Measurements from ENCODE around the gene TRIM69. TPM values are rescaled to one million over a fixed set of nuclear protein-coding genes. Genes with fewer than 3 reads are reported as not detected.
"Not testable (repeated sequence)": the region's sequence is repeated elsewhere in the genome, so short reads cannot be mapped to it uniquely, and the experiment has no call there.

TRIM69 gene
- total RNA-seq, 1 donor from 2014 or later, result 37.2 TPM

- no peak for TF ChIP-seq EZH2 (IDR thresholded peaks at IDR 0.05; ENCODE audit: insufficient read depth, low read length)
- no peak for TF ChIP-seq CTCF (IDR thresholded peaks at IDR 0.05; ENCODE audit: insufficient read depth, low read depth, low read length)
- Mint-ChIP-seq H3K4me1 (ENCODE audit: low read depth, unreplicated experiment) (peaks cover 2% of the 10 kb centered on the region), H3K36me3 (ENCODE audit: low read depth, unreplicated experiment) (peaks cover 2% of the 10 kb centered on the region), H3K27ac (ENCODE audit: unreplicated experiment) (no peak overlapping the region), H3K4me3 (ENCODE audit: unreplicated experiment) (no peak overlapping the region), H3K27me3 (ENCODE audit: low read depth, unreplicated experiment) (peaks cover 2% of the 10 kb centered on the region), H3K9me3 (ENCODE audit: unreplicated experiment) (peaks cover 2% of the 10 kb centered on the region)
- no peaks in the 10 kb centered on the region for H4K20me1 ChIP-seq (ENCODE audit: insufficient read depth, low read length)
- H3K4me3 ChIP-seq (ENCODE audit: insufficient read depth, low read depth, low read length), result no peak overlapping the region
- H3K27ac ChIP-seq (ENCODE audit: low read depth, low read length), result no peak overlapping the region
- no peaks in the 10 kb centered on the region for H3K36me3 ChIP-seq (ENCODE audit: insufficient read depth, low read length)
- H3K27me3 ChIP-seq (ENCODE audit: insufficient read depth, low read length), result peaks cover 2% of the 10 kb centered on the region
- H3K79me2 ChIP-seq (ENCODE audit: insufficient read depth, low read length), result no peaks in the 10 kb centered on the region
- no peaks in the 10 kb centered on the region for H3K9me3 ChIP-seq (ENCODE audit: insufficient read depth, low read depth, low read length)
- H3K9ac ChIP-seq (ENCODE audit: low read length), result no peak overlapping the region
- no peaks in the 10 kb centered on the region for H3K4me1 ChIP-seq (ENCODE audit: insufficient read depth, low read length)
- DNase-seq (ENCODE audit: low read depth), result no peak
- no peak overlapping the region for H3K4me2 ChIP-seq (ENCODE audit: low read length)
- FAIRE-seq, result no peak
- no peak overlapping the region for H2AFZ ChIP-seq (ENCODE audit: low read depth, low read length)
These were observed 28.7 kb downstream of the TRIM69 start for GRCh38 chr15:44765036-44765435.

- H3K4me2 ChIP-seq (ENCODE audit: low read length), result no peak overlapping the region
- no peak overlapping the region for H2AFZ ChIP-seq (ENCODE audit: low read depth, low read length)
- Mint-ChIP-seq H3K4me1 (ENCODE audit: low read depth, unreplicated experiment) (peaks cover 2% of the 10 kb centered on the region), H3K9me3 (ENCODE audit: unreplicated experiment) (peaks cover 23% of the 10 kb centered on the region), H3K36me3 (ENCODE audit: low read depth, unreplicated experiment) (peaks cover 5% of the 10 kb centered on the region), H3K27me3 (ENCODE audit: low read depth, unreplicated experiment) (no peaks in the 10 kb centered on the region), H3K4me3 (ENCODE audit: unreplicated experiment) (no peak overlapping the region), H3K27ac (ENCODE audit: unreplicated experiment) (no peak overlapping the region)
- no peaks in the 10 kb centered on the region for H3K4me1 ChIP-seq (ENCODE audit: insufficient read depth, low read length)
- H3K9me3 ChIP-seq (ENCODE audit: insufficient read depth, low read depth, low read length), result no peaks in the 10 kb centered on the region
- DNase-seq (ENCODE audit: low read depth), result no peak
- H3K27ac ChIP-seq (ENCODE audit: low read depth, low read length), result no peak overlapping the region
- H3K9ac ChIP-seq (ENCODE audit: low read length), result no peak overlapping the region
- H3K4me3 ChIP-seq (ENCODE audit: insufficient read depth, low read depth, low read length), result no peak overlapping the region
- H3K36me3 ChIP-seq (ENCODE audit: insufficient read depth, low read length), result no peaks in the 10 kb centered on the region
- H3K27me3 ChIP-seq (ENCODE audit: insufficient read depth, low read length), result no peaks in the 10 kb centered on the region
- no peak for TF ChIP-seq CTCF (IDR thresholded peaks at IDR 0.05; ENCODE audit: insufficient read depth, low read depth, low read length)
- no peak for TF ChIP-seq EZH2 (IDR thresholded peaks at IDR 0.05; ENCODE audit: insufficient read depth, low read length)
- no peaks in the 10 kb centered on the region for H4K20me1 ChIP-seq (ENCODE audit: insufficient read depth, low read length)
- no peak for FAIRE-seq
- no peaks in the 10 kb centered on the region for H3K79me2 ChIP-seq (ENCODE audit: insufficient read depth, low read length)
These were observed 33.2 kb downstream of the TRIM69 start for GRCh38 chr15:44769521-44769920.

GRCh38 chr15:44770715-44771114 lies 34.4 kb downstream of the TRIM69 start:
- H3K9me3 Mint-ChIP-seq (ENCODE audit: unreplicated experiment), result peaks cover 23% of the 10 kb centered on the region
- not testable (repeated sequence) for H2AFZ ChIP-seq (ENCODE audit: low read depth, low read length); H3K27ac ChIP-seq (ENCODE audit: low read depth, low read length); DNase-seq (ENCODE audit: low read depth); H3K9ac ChIP-seq (ENCODE audit: low read length); H3K4me2 ChIP-seq (ENCODE audit: low read length); H3K27ac Mint-ChIP-seq (ENCODE audit: unreplicated experiment); H3K4me3 ChIP-seq (ENCODE audit: insufficient read depth, low read depth, low read length); H3K36me3 ChIP-seq (ENCODE audit: insufficient read depth, low read length); H4K20me1 ChIP-seq (ENCODE audit: insufficient read depth, low read length); H3K27me3 Mint-ChIP-seq (ENCODE audit: low read depth, unreplicated experiment); H3K27me3 ChIP-seq (ENCODE audit: insufficient read depth, low read length); H3K36me3 Mint-ChIP-seq (ENCODE audit: low read depth, unreplicated experiment); H3K4me3 Mint-ChIP-seq (ENCODE audit: unreplicated experiment); H3K9me3 ChIP-seq (ENCODE audit: insufficient read depth, low read depth, low read length); H3K4me1 ChIP-seq (ENCODE audit: insufficient read depth, low read length); H3K4me1 Mint-ChIP-seq (ENCODE audit: low read depth, unreplicated experiment); FAIRE-seq; H3K79me2 ChIP-seq (ENCODE audit: insufficient read depth, low read length)

All from astrocyte (in vitro differentiated cells and primary cell).